H1 (cell line): ENCODE measurements around the gene TSTD2.

Experiments used
- CTCF ChIP-seq, 3 experiments: IDR thresholded peaks; 1 replicate in 2 of 3; 2 replicates in 1 of 3; pipeline versions ENCODE4 v1.5.1 to v1.6.1; 2011; ENCODE audit warnings: low read length in 3 of 3, mild to moderate bottlenecking in 3 of 3, inconsistent platforms in 2 of 3, low read depth in 1 of 3, moderate library complexity in 1 of 3; ENCODE audit not compliant: insufficient read depth in 1 of 3; ENCODE audit errors: control extremely low read depth in 1 of 3
- EZH2 ChIP-seq: fragments of 200-600 bp; sonication (generic); IDR thresholded peaks from 2 replicates; pipeline ENCODE4 v1.7.1; 2012; ENCODE audit warnings: low read depth, mild to moderate bottlenecking, moderate library complexity, low read length, inconsistent platforms; ENCODE audit not compliant: severe bottlenecking
- POLR2A ChIP-seq, 2 experiments: IDR thresholded peaks; 1 replicate in 1 of 2; 2 replicates in 1 of 2; pipeline ENCODE4 v1.6.1; 2011; ENCODE audit warnings: low read depth in 2 of 2, low read length in 2 of 2, mild to moderate bottlenecking in 2 of 2; ENCODE audit errors: control extremely low read depth in 1 of 2
- POLR2AphosphoS5 ChIP-seq: IDR thresholded peaks from 2 replicates; pipeline ENCODE4 v1.6.1; 2011; ENCODE audit warnings: low read depth, low read length
- TEAD4 ChIP-seq: IDR thresholded peaks from 2 replicates; pipeline ENCODE4 v1.6.1; 2012; ENCODE audit warnings: low read depth, low read length, inconsistent platforms, mixed read lengths

GRCh38 chr9:97672403-97672802, 39.2 kb upstream of the TSTD2 start:
- TF ChIP-seq POLR2A (IDR thresholded peaks at IDR 0.05; ENCODE audit: control extremely low read depth in 1 of 2, low read depth in 2 of 2, low read length in 2 of 2) (no peak), CTCF (IDR thresholded peaks at IDR 0.05; ENCODE audit: control extremely low read depth in 1 of 3, insufficient read depth in 1 of 3, low read depth in 1 of 3, low read length in 3 of 3) (no peak), EZH2 (no peak), TEAD4 (no peak), POLR2AphosphoS5 (no peak)
